ENCODE results near the gene SYNCRIP.
"Not testable (repeated sequence)": the region's sequence is repeated elsewhere in the genome, so short reads cannot be mapped to it uniquely, and the experiment has no call there.

- not testable (repeated sequence) for TF ChIP-seq CTCF (conservative IDR thresholded peaks at IDR 0.05); EZH2 (IDR thresholded peaks at IDR 0.05; ENCODE audit: low read depth)
Measured at GRCh38 chr6:85681899-85682298, 39.2 kb upstream of the SYNCRIP start.
